HCT116 (cell line): ENCODE measurements around the gene CDK18. TPM values are rescaled to one million over a fixed set of nuclear protein-coding genes. Genes with fewer than 3 reads are reported as not detected.

Source experiments
- ATAC-seq: fragments of 200-7000 bp; cut with Tn5 transposase; 2 replicates; pipeline ENCODE4 v1.9.1; 2020; ENCODE audit warnings: mild to moderate bottlenecking, moderate library complexity
- BruUV-seq: library from RNA; stranded (reverse); fragments of 400-500 nt; replicated peaks from 2 replicates; lab custom pipeline; 2021; lab: Mats Ljungman, UMichigan
- CTCF ChIA-PET: fragments of 300-600 bp; sonication (Branson Sonifier 250); formaldehyde crosslinking; loops from one replicate; lab custom pipeline; 2021; ENCODE audit warnings: antibody characterized with exemption; lab: Charles Lee
- POLR2A ChIA-PET: fragments of 300-600, 350-600 bp; sonication (Branson Sonifier 250); formaldehyde crosslinking; loops from one replicate; lab custom pipeline; 2021; ENCODE audit warnings: antibody characterized with exemption; lab: Charles Lee
- RAD21 ChIA-PET, 2 experiments: fragments of 300-600 bp; sonication (Branson Sonifier 250); formaldehyde crosslinking; loops; one replicate each; lab custom pipeline; 2023; ENCODE audit warnings: low total read pairs in 2 of 2; ENCODE audit not compliant: uncharacterized antibody in 2 of 2, unreplicated experiment in 2 of 2, low non-redundant PET in 1 of 2; lab: Charles Lee
- DNase-seq: peaks from one replicate; pipeline ENCODE4 v3.0.0-alpha.2; 2010; ENCODE audit warnings: low read depth, low spot score
- H2AFZ ChIP-seq: fragments of 200-600 bp; shearing (Covaris generic), sonication (generic); 2 replicates; pipeline ENCODE4 v1.6.1; 2017; ENCODE audit warnings: low read depth, mixed run types, mixed read lengths, antibody characterized with exemption, low read length; ENCODE audit not compliant: poor library complexity, severe bottlenecking
- H3K27ac ChIP-seq: 2 replicates; pipeline ENCODE4 v1.5.1; 2012; ENCODE audit warnings: low read depth, low read length
- H3K27me3 ChIP-seq: fragments of 200-600 bp; sonication (generic); 2 replicates; pipeline ENCODE4 v1.6.1; 2016; ENCODE audit warnings: mixed run types, low read length, mixed read lengths; ENCODE audit not compliant: insufficient read depth
- H3K36me3 ChIP-seq, 2 experiments: fragments of 200-500 bp in 1 of 2; fragments of 200-600 bp in 1 of 2; sonication (Bioruptor generic) in 1 of 2; sonication (generic) in 1 of 2; 2 replicates each; pipeline versions ENCODE4 v1.5.1 to v1.6.1; 2014 to 2016; ENCODE audit warnings: low read length in 2 of 2, inconsistent platforms in 1 of 2, mixed read lengths in 1 of 2, mixed run types in 1 of 2; ENCODE audit not compliant: insufficient read depth in 2 of 2, control insufficient read depth in 1 of 2
- H3K4me1 ChIP-seq, 2 experiments: fragments of 200-600 bp in 1 of 2; sonication (generic) in 1 of 2; 2 replicates each; pipeline versions ENCODE4 v1.5.1 to v1.6.1; 2012 to 2017; ENCODE audit warnings: low read length in 2 of 2, inconsistent platforms in 1 of 2, mild to moderate bottlenecking in 1 of 2, mixed read lengths in 1 of 2, mixed run types in 1 of 2, moderate library complexity in 1 of 2; ENCODE audit not compliant: insufficient read depth in 2 of 2, control insufficient read depth in 1 of 2
- H3K4me2 ChIP-seq: fragments of 200-600 bp; sonication (generic); 2 replicates; pipeline ENCODE4 v1.6.1; 2017; ENCODE audit warnings: mixed run types, low read length, mixed read lengths
- H3K4me3 ChIP-seq, 2 experiments: fragments of 200-600 bp in 1 of 2; sonication (generic) in 1 of 2; replicated peaks in 1 of 2; 2 replicates each; pipeline ENCODE4 v1.5.1; 2011 to 2016; ENCODE audit warnings: low read length in 2 of 2, control low read depth in 1 of 2, low read depth in 1 of 2, mild to moderate bottlenecking in 1 of 2, mixed read lengths in 1 of 2, mixed run types in 1 of 2
- H3K79me2 ChIP-seq: fragments of 200-600 bp; sonication (generic); 2 replicates; pipeline ENCODE4 v1.6.1; 2017; ENCODE audit warnings: mild to moderate bottlenecking, mixed run types, low read length, moderate library complexity, mixed read lengths; ENCODE audit not compliant: insufficient read depth
- H3K9ac ChIP-seq: fragments of 200-600 bp; sonication (generic); 2 replicates; pipeline ENCODE4 v1.6.1; 2016; ENCODE audit warnings: low read length, mixed read lengths
- H3K9me2 ChIP-seq: fragments of 200-600 bp; sonication (generic), shearing (Covaris generic); 2 replicates; pipeline ENCODE4 v1.6.1; 2017; ENCODE audit warnings: mixed run types, mild to moderate bottlenecking, moderate library complexity; ENCODE audit not compliant: insufficient read depth
- H3K9me3 ChIP-seq, 2 experiments: fragments of 200-500 bp in 1 of 2; fragments of 200-600 bp in 1 of 2; sonication (Bioruptor generic) in 1 of 2; sonication (generic) in 1 of 2; 2 replicates each; pipeline ENCODE4 v1.6.1; 2014 to 2017; ENCODE audit warnings: low read length in 2 of 2, mixed read lengths in 2 of 2, inconsistent platforms in 1 of 2, low read depth in 1 of 2, mild to moderate bottlenecking in 1 of 2, mixed run types in 1 of 2, moderate library complexity in 1 of 2; ENCODE audit not compliant: control insufficient read depth in 1 of 2, insufficient read depth in 1 of 2
- H4K20me1 ChIP-seq: fragments of 200-600 bp; sonication (generic), shearing (Covaris generic); 2 replicates; pipeline ENCODE4 v1.6.1; 2017; ENCODE audit warnings: mixed run types, mild to moderate bottlenecking, moderate library complexity; ENCODE audit not compliant: insufficient read depth
- CEBPB ChIP-seq: IDR thresholded peaks from 2 replicates; pipeline ENCODE4 v1.6.1; 2012; ENCODE audit warnings: low read depth
- CTCF ChIP-seq, 3 experiments: fragments of 200-600 bp in 1 of 3; sonication (generic) in 1 of 3; IDR thresholded peaks in 2 of 3; conservative IDR thresholded peaks in 1 of 3; 2 replicates each; pipeline ENCODE4 v1.5.1; 2012 to 2017; ENCODE audit warnings: low read depth in 2 of 3, low read length in 2 of 3, antibody characterized with exemption in 1 of 3, borderline replicate concordance in 1 of 3, control low read depth in 1 of 3, mild to moderate bottlenecking in 1 of 3, mixed read lengths in 1 of 3, mixed run types in 1 of 3, moderate library complexity in 1 of 3; ENCODE audit not compliant: insufficient read depth in 1 of 3
- ELF1 ChIP-seq: IDR thresholded peaks from 2 replicates; pipeline ENCODE4 v1.6.1; 2012; ENCODE audit warnings: low read depth, borderline replicate concordance
- EZH2 ChIP-seq: fragments of 200-600 bp; sonication (generic); IDR thresholded peaks from 2 replicates; pipeline ENCODE4 v1.6.1; 2017; ENCODE audit warnings: antibody characterized with exemption, mixed run types
- EZH2phosphoT487 ChIP-seq: fragments of 200-600 bp; IDR thresholded peaks from 2 replicates; pipeline ENCODE4 v1.6.1; 2018; ENCODE audit warnings: antibody characterized with exemption, borderline replicate concordance
- FOSL1 ChIP-seq: IDR thresholded peaks from 2 replicates; pipeline ENCODE4 v1.6.1; 2012; ENCODE audit warnings: low read depth
- MAX ChIP-seq: IDR thresholded peaks from 2 replicates; pipeline ENCODE4 v1.6.1; 2012
- POLR2AphosphoS5 ChIP-seq: IDR thresholded peaks from 2 replicates; pipeline ENCODE4 v1.6.1; 2011; ENCODE audit warnings: mild to moderate bottlenecking, low read depth, low read length, moderate library complexity
- RAD21 ChIP-seq: IDR thresholded peaks from 2 replicates; pipeline ENCODE4 v1.6.1; 2012; ENCODE audit warnings: low read depth, mild to moderate bottlenecking
- SIN3A ChIP-seq: IDR thresholded peaks from 2 replicates; pipeline ENCODE4 v1.6.1; 2012; ENCODE audit warnings: low read depth
- SP1 ChIP-seq: IDR thresholded peaks from 2 replicates; pipeline ENCODE4 v1.6.1; 2012; ENCODE audit warnings: low read depth
- ZFX ChIP-seq: fragments of 450-650 bp; IDR thresholded peaks from 2 replicates; pipeline ENCODE4 v1.6.1; 2017
- ZNF274 ChIP-seq: fragments of 200-500 bp; sonication (Bioruptor generic); IDR thresholded peaks from 2 replicates; pipeline ENCODE4 v1.6.1; 2014; ENCODE audit warnings: mild to moderate bottlenecking, low read depth, low read length, inconsistent platforms
- intact Hi-C: fragments of 100-400 bp; cut with micrococcal nuclease; formaldehyde crosslinking; loops from 2 replicates; pipeline ENCODE4 v1.10.0; 2022
- total RNA-seq: library from RNA; stranded (reverse); gene quantifications from one replicate; pipeline ENCODE4 v1.2.1, GENCODE V29; 2021; ENCODE audit not compliant: unreplicated experiment
- TF ChIP-seq, protein P1 (sequence below): IDR thresholded peaks from 2 replicates; pipeline ENCODE4 v1.6.1; 2011; ENCODE audit warnings: mild to moderate bottlenecking, low read length, moderate library complexity; ENCODE audit not compliant: insufficient replicate concordance; ENCODE audit errors: extremely low read depth
- TF ChIP-seq, protein P2 (sequence below): IDR thresholded peaks from 2 replicates; pipeline ENCODE4 v1.6.1; 2012; ENCODE audit warnings: low read depth

CDK18 gene
- total RNA-seq, 1 experiment from 2014 or later = 32.0 TPM

DNA sequence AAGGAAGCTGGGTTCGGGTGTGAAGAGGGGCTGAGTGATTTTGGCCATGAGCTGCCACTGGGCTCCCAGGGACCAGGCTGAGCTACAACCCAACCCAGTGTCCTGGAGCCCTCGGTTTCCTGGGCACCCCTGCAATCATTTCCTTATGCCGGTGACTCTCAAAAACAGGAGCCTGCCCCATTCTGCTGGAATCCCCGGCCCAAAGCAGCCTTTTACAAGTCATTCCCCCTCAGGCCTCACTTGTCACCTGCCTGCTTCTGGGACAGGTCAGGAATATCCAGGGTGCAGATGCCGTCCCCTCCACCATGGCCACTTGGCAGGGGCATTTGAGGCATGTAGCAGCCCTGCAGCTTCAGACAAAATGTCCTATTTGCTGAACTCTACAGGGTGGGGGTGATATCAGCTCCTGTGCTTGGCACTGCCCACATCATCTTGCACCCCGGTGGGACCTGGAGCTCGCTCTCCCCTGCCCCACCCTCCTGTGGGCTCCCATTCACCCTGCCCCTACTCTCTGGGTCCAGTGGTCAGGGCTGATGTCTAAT lies 30.0 kb downstream of the CDK18 start:
- TF ChIP-seq MAX = no peak
- TF ChIP-seq, protein P1, sequence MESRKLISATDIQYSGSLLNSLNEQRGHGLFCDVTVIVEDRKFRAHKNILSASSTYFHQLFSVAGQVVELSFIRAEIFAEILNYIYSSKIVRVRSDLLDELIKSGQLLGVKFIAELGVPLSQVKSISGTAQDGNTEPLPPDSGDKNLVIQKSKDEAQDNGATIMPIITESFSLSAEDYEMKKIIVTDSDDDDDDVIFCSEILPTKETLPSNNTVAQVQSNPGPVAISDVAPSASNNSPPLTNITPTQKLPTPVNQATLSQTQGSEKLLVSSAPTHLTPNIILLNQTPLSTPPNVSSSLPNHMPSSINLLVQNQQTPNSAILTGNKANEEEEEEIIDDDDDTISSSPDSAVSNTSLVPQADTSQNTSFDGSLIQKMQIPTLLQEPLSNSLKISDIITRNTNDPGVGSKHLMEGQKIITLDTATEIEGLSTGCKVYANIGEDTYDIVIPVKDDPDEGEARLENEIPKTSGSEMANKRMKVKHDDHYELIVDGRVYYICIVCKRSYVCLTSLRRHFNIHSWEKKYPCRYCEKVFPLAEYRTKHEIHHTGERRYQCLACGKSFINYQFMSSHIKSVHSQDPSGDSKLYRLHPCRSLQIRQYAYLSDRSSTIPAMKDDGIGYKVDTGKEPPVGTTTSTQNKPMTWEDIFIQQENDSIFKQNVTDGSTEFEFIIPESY = no peak
- TF ChIP-seq ZFX = no peak
- no peak for TF ChIP-seq EZH2phosphoT487
- TF ChIP-seq EZH2 = no peak
- no peak for TF ChIP-seq FOSL1
- no peak for TF ChIP-seq ELF1
- TF ChIP-seq POLR2AphosphoS5 = no peak
- no peak for TF ChIP-seq CEBPB
- no peak for TF ChIP-seq ZNF274
- no peak for TF ChIP-seq RAD21
- TF ChIP-seq SP1 = no peak
- TF ChIP-seq CTCF (IDR thresholded peaks at IDR 0.05 in 2 of 3, conservative IDR thresholded peaks at IDR 0.05 in 1 of 3; ENCODE audit: borderline replicate concordance in 1 of 3, insufficient read depth in 1 of 3, low read depth in 2 of 3, low read length in 2 of 3) = no peak
- TF ChIP-seq, protein P2, sequence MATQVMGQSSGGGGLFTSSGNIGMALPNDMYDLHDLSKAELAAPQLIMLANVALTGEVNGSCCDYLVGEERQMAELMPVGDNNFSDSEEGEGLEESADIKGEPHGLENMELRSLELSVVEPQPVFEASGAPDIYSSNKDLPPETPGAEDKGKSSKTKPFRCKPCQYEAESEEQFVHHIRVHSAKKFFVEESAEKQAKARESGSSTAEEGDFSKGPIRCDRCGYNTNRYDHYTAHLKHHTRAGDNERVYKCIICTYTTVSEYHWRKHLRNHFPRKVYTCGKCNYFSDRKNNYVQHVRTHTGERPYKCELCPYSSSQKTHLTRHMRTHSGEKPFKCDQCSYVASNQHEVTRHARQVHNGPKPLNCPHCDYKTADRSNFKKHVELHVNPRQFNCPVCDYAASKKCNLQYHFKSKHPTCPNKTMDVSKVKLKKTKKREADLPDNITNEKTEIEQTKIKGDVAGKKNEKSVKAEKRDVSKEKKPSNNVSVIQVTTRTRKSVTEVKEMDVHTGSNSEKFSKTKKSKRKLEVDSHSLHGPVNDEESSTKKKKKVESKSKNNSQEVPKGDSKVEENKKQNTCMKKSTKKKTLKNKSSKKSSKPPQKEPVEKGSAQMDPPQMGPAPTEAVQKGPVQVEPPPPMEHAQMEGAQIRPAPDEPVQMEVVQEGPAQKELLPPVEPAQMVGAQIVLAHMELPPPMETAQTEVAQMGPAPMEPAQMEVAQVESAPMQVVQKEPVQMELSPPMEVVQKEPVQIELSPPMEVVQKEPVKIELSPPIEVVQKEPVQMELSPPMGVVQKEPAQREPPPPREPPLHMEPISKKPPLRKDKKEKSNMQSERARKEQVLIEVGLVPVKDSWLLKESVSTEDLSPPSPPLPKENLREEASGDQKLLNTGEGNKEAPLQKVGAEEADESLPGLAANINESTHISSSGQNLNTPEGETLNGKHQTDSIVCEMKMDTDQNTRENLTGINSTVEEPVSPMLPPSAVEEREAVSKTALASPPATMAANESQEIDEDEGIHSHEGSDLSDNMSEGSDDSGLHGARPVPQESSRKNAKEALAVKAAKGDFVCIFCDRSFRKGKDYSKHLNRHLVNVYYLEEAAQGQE = no peak
- no peak for TF ChIP-seq SIN3A
- TF ChIP-seq, all 23 proteins: peak for 0
- Histone ChIP-seq H3K27me3 (no peaks in the 10 kb centered on the region), H3K4me2 (no peak overlapping the region), H3K9me2 (no peaks in the 10 kb centered on the region), H3K9ac (no peak overlapping the region), H3K27ac (no peak overlapping the region), H3K4me1 (peaks cover 4 to 12% of the 10 kb centered on the region in 2 experiments; a peak in 3 of 4 replicates), H4K20me1 (no peaks in the 10 kb centered on the region), H3K79me2 (no peaks in the 10 kb centered on the region), H3K4me3 (no peak overlapping the region), H3K36me3 (no peaks in the 10 kb centered on the region), H3K9me3 (no peaks in the 10 kb centered on the region), H2AFZ (no peak overlapping the region)
- intact Hi-C loops = no loop called here
- CTCF ChIA-PET = interaction anchor here (0.6 to 1.5 kb wide), 7 partner anchors 9 to 177 kb away, joined by 3 to 5 read pairs (median 3); no protein-coding TSS in a partner anchor
- POLR2A ChIA-PET = no interaction called here
- no peak for DNase-seq
- BruUV-seq = no TSS peak
- no peak; the same call in 1 of the 2 replicates for ATAC-seq
- RAD21 ChIA-PET = no interaction called here
